A673 (cell line): Measurements from ENCODE around the gene BOK. TPM values are rescaled to one million over a fixed set of nuclear protein-coding genes. Genes with fewer than 3 reads are reported as not detected.

Source experiments
- BruUV-seq: library from RNA; stranded (reverse); fragments of 400-500 nt; replicated peaks from 2 replicates; lab custom pipeline; 2021; lab: Mats Ljungman, UMichigan
- CTCF ChIA-PET: fragments of 300-600 bp; sonication (Branson Sonifier 250); formaldehyde crosslinking; loops from one replicate; lab custom pipeline; 2022; ENCODE audit warnings: antibody characterized with exemption; lab: Charles Lee
- POLR2A ChIA-PET: fragments of 300-600 bp; sonication (Branson Sonifier 250); formaldehyde crosslinking; loops from one replicate; lab custom pipeline; 2022; ENCODE audit warnings: antibody characterized with exemption; ENCODE audit not compliant: low non-redundant PET; lab: Charles Lee
- DNase-seq: peaks from one replicate; pipeline ENCODE4 v3.0.0-alpha.2; 2015; ENCODE audit warnings: low spot score
- H3K27ac ChIP-seq: fragments of 200-600 bp; sonication (generic); 2 replicates; pipeline ENCODE4 v1.5.1; 2016; ENCODE audit warnings: mixed run types, low read depth, mild to moderate bottlenecking, mixed read lengths, antibody characterized with exemption, low read length; ENCODE audit not compliant: poor library complexity, severe bottlenecking
- H3K27me3 ChIP-seq: fragments of 200-600 bp; sonication (generic); replicated peaks from 2 replicates; pipeline ENCODE4 v1.6.1; 2017; ENCODE audit warnings: mixed run types, low read depth, mild to moderate bottlenecking, mixed read lengths, antibody characterized with exemption, low read length; ENCODE audit not compliant: insufficient read depth, poor library complexity
- H3K36me3 ChIP-seq: fragments of 200-600 bp; sonication (generic); 2 replicates; pipeline ENCODE4 v1.6.1; 2016; ENCODE audit warnings: mixed run types, mild to moderate bottlenecking, mixed read lengths, antibody characterized with exemption, low read length; ENCODE audit not compliant: insufficient read depth, poor library complexity, severe bottlenecking
- H3K4me1 ChIP-seq: fragments of 200-600 bp; sonication (generic); 2 replicates; pipeline ENCODE4 v1.6.1; 2017; ENCODE audit warnings: mixed run types, mild to moderate bottlenecking, mixed read lengths, antibody characterized with exemption, low read length; ENCODE audit not compliant: insufficient read depth, poor library complexity, severe bottlenecking
- H3K4me3 ChIP-seq: fragments of 200-600 bp; sonication (generic); 2 replicates; pipeline ENCODE4 v1.5.1; 2016; ENCODE audit warnings: low read depth, mixed run types, mild to moderate bottlenecking, mixed read lengths, low read length; ENCODE audit not compliant: poor library complexity, severe bottlenecking
- H3K9me3 ChIP-seq: fragments of 200-600 bp; sonication (generic); 2 replicates; pipeline ENCODE4 v1.6.1; 2016; ENCODE audit warnings: mixed run types, low read depth, mild to moderate bottlenecking, mixed read lengths, antibody characterized with exemption, low read length; ENCODE audit not compliant: poor library complexity, severe bottlenecking
- EZH2 ChIP-seq: fragments of 200-600 bp; sonication (generic); IDR thresholded peaks from 2 replicates; pipeline ENCODE4 v1.6.1; 2017; ENCODE audit warnings: borderline replicate concordance, low read depth, mild to moderate bottlenecking, mixed read lengths, antibody characterized with exemption, low read length; ENCODE audit not compliant: poor library complexity, severe bottlenecking
- intact Hi-C: fragments of 100-400 bp; cut with micrococcal nuclease; formaldehyde crosslinking; loops from one replicate; pipeline ENCODE4 v1.10.0; 2022; ENCODE audit not compliant: unreplicated experiment
- total RNA-seq: library from RNA; stranded (reverse); gene quantifications from 2 replicates; pipeline ENCODE4 v1.2.3, GENCODE V29; 2021
- TF ChIP-seq, protein P1 (sequence below): fragments of 300-800, 200-600 bp; sonication (generic); conservative IDR thresholded peaks from 2 replicates; pipeline ENCODE4 v1.5.1; 2017; ENCODE audit warnings: low read depth, mild to moderate bottlenecking, antibody characterized with exemption, low read length, moderate library complexity, mixed read lengths

Gene BOK
- total RNA-seq, 1 experiment from 2014 or later, result 2.7 TPM

- no peak for TF ChIP-seq EZH2
- TF ChIP-seq, protein P1, sequence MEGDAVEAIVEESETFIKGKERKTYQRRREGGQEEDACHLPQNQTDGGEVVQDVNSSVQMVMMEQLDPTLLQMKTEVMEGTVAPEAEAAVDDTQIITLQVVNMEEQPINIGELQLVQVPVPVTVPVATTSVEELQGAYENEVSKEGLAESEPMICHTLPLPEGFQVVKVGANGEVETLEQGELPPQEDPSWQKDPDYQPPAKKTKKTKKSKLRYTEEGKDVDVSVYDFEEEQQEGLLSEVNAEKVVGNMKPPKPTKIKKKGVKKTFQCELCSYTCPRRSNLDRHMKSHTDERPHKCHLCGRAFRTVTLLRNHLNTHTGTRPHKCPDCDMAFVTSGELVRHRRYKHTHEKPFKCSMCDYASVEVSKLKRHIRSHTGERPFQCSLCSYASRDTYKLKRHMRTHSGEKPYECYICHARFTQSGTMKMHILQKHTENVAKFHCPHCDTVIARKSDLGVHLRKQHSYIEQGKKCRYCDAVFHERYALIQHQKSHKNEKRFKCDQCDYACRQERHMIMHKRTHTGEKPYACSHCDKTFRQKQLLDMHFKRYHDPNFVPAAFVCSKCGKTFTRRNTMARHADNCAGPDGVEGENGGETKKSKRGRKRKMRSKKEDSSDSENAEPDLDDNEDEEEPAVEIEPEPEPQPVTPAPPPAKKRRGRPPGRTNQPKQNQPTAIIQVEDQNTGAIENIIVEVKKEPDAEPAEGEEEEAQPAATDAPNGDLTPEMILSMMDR, result no peak
- Histone ChIP-seq H3K4me1 (no peaks in the 10 kb centered on the region), H3K36me3 (no peaks in the 10 kb centered on the region), H3K27ac (no peak overlapping the region), H3K9me3 (peaks cover 8% of the 10 kb centered on the region), H3K27me3 (no peaks in the 10 kb centered on the region), H3K4me3 (no peak overlapping the region)
- no TSS peak for BruUV-seq
- POLR2A ChIA-PET, result no interaction called here
- no peak for DNase-seq
- intact Hi-C loops, result no loop called here
- CTCF ChIA-PET, result no interaction called here
Measured at GRCh38 chr2:241560162-241560882, 1.8 kb downstream of the BOK start.

- H3K4me1 ChIP-seq, result no peaks in the 10 kb centered on the region
Measured at GRCh38 chr2:241560883-241561474, 2.4 kb downstream of the BOK start.

GRCh38 chr2:241561832-241562231, 3.3 kb downstream of the BOK start:
- H3K4me1 ChIP-seq, result no peaks in the 10 kb centered on the region
- H3K27ac ChIP-seq, result no peak overlapping the region
- no peak overlapping the region for H3K4me3 ChIP-seq
- intact Hi-C loops, result no loop called here
- no peaks in the 10 kb centered on the region for H3K36me3 ChIP-seq
- CTCF ChIA-PET, result no interaction called here
- POLR2A ChIA-PET, result no interaction called here
- no peak for DNase-seq
- no TSS peak for BruUV-seq
- peaks cover 5% of the 10 kb centered on the region for H3K9me3 ChIP-seq
- no peaks in the 10 kb centered on the region for H3K27me3 ChIP-seq
- TF ChIP-seq, protein P1, result no peak
- no peak for TF ChIP-seq EZH2

More at GRCh38 chr2:241560883-241561474, 2.4 kb downstream of the BOK start:
- CTCF ChIA-PET, result no interaction called here
- BruUV-seq, result no TSS peak
- intact Hi-C loops, result no loop called here
- TF ChIP-seq EZH2, result no peak
- TF ChIP-seq, protein P1, result no peak
- DNase-seq, result no peak
- POLR2A ChIA-PET, result no interaction called here
- Histone ChIP-seq H3K27ac (no peak overlapping the region), H3K36me3 (no peaks in the 10 kb centered on the region), H3K27me3 (no peaks in the 10 kb centered on the region), H3K9me3 (peaks cover 8% of the 10 kb centered on the region), H3K4me3 (no peak overlapping the region)
